ENCODE measurements around the gene ARHGAP26. TPM values are rescaled to one million over a fixed set of nuclear protein-coding genes. Genes with fewer than 3 reads are reported as not detected.

Gene ARHGAP26
- total and polyA plus RNA-seq, 7 donors = 2.5 to 28.7 (median 12.0) TPM

- ATAC-seq (no peak), DNase-seq (no peak)
- no peak overlapping the region for H3K4me3 ChIP-seq
- 53 to 69% (median 67%) methylated on average over 4 of the region's 4 CpGs for WGBS, 3 donors
- no peaks in the 10 kb centered on the region for H3K27me3 ChIP-seq (ENCODE audit: insufficient read depth in 3 of 3, low read length in 2 of 3)
- intact Hi-C loops (cut with DNase I) = no loop called here
- peaks cover 20% of the 10 kb centered on the region for H3K4me1 ChIP-seq
- no peaks in the 10 kb centered on the region for H3K36me3 ChIP-seq (ENCODE audit: insufficient read depth in 1 of 2, low read depth in 1 of 2)
- H3K9me3 ChIP-seq = no peaks in the 10 kb centered on the region
- H3K27ac ChIP-seq = no peak overlapping the region
- no peak for TF ChIP-seq CTCF (IDR thresholded peaks at IDR 0.05)
These were observed 87.2 kb downstream of the ARHGAP26 start for GRCh38 chr5:142857405-142857804.

- H3K4me1 ChIP-seq = peaks cover 14% of the 10 kb centered on the region
- 75 to 90% (median 79%) methylated on average over 2 of the region's 2 CpGs for WGBS, 3 donors
These were observed 88.9 kb downstream of the ARHGAP26 start for GRCh38 chr5:142859037-142859436.

GRCh38 chr5:142860270-142860669 lies 90.1 kb downstream of the ARHGAP26 start:
- Histone ChIP-seq H3K27me3 (ENCODE audit: insufficient read depth in 3 of 3, low read length in 2 of 3) (no peaks in the 10 kb centered on the region), H3K4me3 (no peak overlapping the region), H3K4me1 (peaks cover 14% of the 10 kb centered on the region), H3K36me3 (ENCODE audit: insufficient read depth in 1 of 2, low read depth in 1 of 2) (no peaks in the 10 kb centered on the region), H3K9me3 (no peaks in the 10 kb centered on the region), H3K27ac (no peak overlapping the region)
- DNase-seq (no peak), ATAC-seq (peak; percentile 46 to 65 (median 53))
- no peak for TF ChIP-seq CTCF (IDR thresholded peaks at IDR 0.05)
- intact Hi-C loops (cut with DNase I) = no loop called here
- WGBS, 3 donors = 25 to 37% (median 32%) methylated on average over 2 of the region's 2 CpGs

More at GRCh38 chr5:142859037-142859436, 88.9 kb downstream of the ARHGAP26 start:
- intact Hi-C loops (cut with DNase I) = no loop called here
- TF ChIP-seq CTCF (IDR thresholded peaks at IDR 0.05) = no peak
- H3K9me3 ChIP-seq = no peaks in the 10 kb centered on the region
- H3K27ac ChIP-seq = no peak overlapping the region
- ATAC-seq = no peak
- H3K36me3 ChIP-seq (ENCODE audit: insufficient read depth in 1 of 2, low read depth in 1 of 2) = no peaks in the 10 kb centered on the region
- no peak for DNase-seq
- no peak overlapping the region for H3K4me3 ChIP-seq
- no peaks in the 10 kb centered on the region for H3K27me3 ChIP-seq (ENCODE audit: insufficient read depth in 3 of 3, low read length in 2 of 3)

GRCh38 chr5:142861011-142861410 lies 90.8 kb downstream of the ARHGAP26 start:
- ATAC-seq (no peak), DNase-seq (no peak)
- Histone ChIP-seq H3K4me3 (no peak overlapping the region), H3K4me1 (peaks cover 14% of the 10 kb centered on the region), H3K27me3 (ENCODE audit: insufficient read depth in 3 of 3, low read length in 2 of 3) (no peaks in the 10 kb centered on the region), H3K36me3 (ENCODE audit: insufficient read depth in 1 of 2, low read depth in 1 of 2) (no peaks in the 10 kb centered on the region), H3K27ac (no peak overlapping the region), H3K9me3 (no peaks in the 10 kb centered on the region)
- TF ChIP-seq CTCF (IDR thresholded peaks at IDR 0.05) = no peak
- intact Hi-C loops (cut with DNase I) = no loop called here
- 72 to 80% (median 77%) methylated on average over 7 of the region's 7 CpGs for WGBS, 3 donors

- intact Hi-C loops (cut with DNase I) = no loop called here
- H3K27ac ChIP-seq = no peak overlapping the region
- 60 to 76% (median 61%) methylated on average over 4 of the region's 4 CpGs for WGBS, 3 donors
- H3K9me3 ChIP-seq = no peaks in the 10 kb centered on the region
- no peak overlapping the region for H3K4me3 ChIP-seq
- TF ChIP-seq CTCF (IDR thresholded peaks at IDR 0.05) = no peak
- peaks cover 20% of the 10 kb centered on the region for H3K4me1 ChIP-seq
- no peaks in the 10 kb centered on the region for H3K27me3 ChIP-seq (ENCODE audit: insufficient read depth in 3 of 3, low read length in 2 of 3)
- no peaks in the 10 kb centered on the region for H3K36me3 ChIP-seq (ENCODE audit: insufficient read depth in 1 of 2, low read depth in 1 of 2)
- DNase-seq (no peak), ATAC-seq (peak in 2 of 4 donors; percentile 18 to 37)
These were observed 92.4 kb downstream of the ARHGAP26 start for GRCh38 chr5:142862594-142862993.
